HG03135 (cell line): Measurements from ENCODE around the gene CTDNEP1.

Experiments
- ATAC-seq: cut with Tn5 transposase; IDR thresholded peaks from one replicate; pipeline ENCODE4 v1.9.1; 2021; ENCODE audit warnings: mild to moderate bottlenecking, moderate library complexity; ENCODE audit not compliant: unreplicated experiment

The CTDNEP1 gene

GRCh38 chr17:7216242-7217112 is 35.1 kb downstream of the CTDNEP1 start:
- ATAC-seq = no peak

DNA sequence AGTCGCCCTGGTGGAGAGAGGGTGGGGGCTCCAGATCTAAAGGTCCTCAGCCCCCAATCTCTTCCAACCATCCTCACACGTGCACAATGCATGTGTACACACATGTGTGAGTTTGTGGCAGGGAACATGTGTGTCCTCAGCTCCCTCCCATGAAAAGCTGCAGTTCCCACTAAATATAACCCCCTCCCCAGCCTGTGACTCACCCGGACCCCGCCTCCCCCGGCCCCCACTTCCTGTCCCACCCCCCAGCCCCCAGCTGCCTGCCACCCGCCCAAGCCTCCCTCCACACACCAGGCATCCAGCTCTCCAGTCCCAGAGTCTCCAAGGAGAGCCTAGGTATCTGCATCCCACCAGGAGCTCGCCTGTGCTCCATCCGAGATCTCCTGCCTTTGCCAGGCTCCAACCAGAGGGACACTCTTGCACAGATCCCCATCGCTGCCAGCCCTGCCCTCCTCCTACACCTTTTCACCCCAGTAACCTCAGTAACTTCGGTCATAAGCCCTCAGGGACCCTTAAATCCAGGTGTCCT is 35.8 kb downstream of the CTDNEP1 start:
- no peak for ATAC-seq

GRCh38 chr17:7215136-7215638 is 36.3 kb downstream of the CTDNEP1 start:
- ATAC-seq = no peak

DNA sequence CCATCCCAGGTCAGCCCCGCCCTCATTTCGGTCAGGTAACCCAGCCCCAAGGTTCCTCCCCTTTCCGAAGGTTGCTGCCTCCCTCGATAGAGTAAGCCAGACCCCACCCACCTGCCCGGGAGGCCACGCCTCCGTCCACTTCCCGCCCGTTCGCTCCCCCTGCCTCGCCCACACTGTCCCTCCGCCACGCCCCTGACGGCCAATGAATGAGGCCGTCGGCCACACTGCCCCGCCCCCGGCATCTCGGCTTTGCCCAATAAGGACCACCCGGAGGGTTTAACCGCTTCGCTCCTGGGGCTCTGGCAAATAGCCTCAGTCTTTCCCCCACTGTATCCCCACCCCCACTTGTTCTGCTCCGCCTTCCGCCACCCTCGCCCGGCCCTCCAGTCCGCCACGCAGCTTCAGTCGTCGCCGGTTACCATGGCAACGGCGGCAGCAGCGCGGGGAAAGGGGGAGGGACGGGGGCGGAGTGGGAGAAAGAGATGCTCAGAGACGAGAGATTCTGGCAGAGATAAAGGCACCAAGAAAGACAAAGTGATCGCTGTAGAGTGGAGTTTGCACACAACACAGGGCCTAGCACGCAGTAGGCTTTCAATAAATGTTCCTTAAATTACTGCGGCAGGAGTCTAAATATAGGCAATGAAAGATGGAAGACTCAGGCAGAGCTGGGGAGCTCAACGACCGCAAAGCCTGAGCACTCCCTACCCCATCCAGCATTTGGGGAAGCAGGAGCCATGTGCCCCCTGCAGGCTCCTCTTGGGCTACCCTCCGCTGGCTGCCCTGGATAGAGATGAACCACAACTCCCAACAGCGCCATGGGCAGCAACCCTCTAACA is 37.0 kb downstream of the CTDNEP1 start:
- peak; percentile 73 for ATAC-seq

DNA sequence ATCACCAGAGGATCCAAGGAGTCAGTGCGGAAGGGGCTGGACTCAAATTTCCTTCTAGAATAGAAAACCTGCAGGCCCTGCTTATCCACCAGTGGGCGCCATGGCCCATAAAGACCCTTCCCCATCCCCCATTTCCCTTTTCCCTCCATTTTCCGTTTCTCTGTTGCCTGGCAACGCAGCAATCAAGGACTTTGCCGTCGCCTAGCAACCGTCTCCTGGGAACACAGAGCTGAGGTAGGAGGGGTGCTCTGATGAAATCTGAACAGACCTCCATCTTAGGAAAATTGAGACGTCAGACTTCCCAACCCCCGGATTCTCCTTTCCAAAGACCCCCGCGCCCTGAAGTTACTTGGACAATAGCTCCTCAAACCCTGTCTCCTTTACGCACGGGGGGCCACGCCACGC is 37.6 kb downstream of the CTDNEP1 start:
- peak; percentile 17 for ATAC-seq

DNA sequence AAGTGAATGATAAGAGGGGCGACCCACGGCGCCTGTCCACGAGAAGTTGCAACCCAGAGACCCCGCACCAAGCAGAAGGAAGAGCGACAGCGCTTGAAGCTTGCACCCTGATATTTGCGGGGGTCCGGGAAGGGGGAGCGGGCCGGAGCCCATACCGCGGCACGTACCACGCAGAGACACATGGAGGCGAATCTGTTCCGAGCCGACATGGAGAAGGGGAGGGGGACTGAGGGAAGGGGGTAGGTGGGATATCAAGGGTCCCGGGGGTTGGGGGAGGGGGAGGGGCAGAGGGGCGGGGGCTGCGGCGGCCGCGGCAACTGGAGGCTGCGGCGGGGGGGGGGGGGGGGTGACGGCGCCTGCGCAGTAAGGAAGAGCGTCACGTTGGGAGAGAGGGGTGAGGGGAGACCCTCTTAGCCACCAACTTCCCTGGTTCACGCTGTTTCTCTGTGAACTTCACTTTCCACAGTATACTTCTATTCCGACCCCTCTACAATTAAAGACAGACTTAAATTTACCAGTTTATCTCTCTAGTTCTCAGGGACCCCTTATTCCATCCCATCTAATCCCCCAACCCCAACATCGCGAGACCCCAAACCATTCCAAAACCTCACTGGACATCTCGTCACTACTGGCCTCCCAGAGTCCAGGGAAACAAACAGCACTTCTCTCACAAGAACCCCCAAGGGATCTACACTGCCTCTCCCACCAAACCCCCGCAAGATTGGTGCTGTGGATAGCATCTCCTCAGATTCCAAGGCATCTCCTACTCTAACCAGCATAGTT is 39.9 kb downstream of the CTDNEP1 start:
- no peak for ATAC-seq

DNA sequence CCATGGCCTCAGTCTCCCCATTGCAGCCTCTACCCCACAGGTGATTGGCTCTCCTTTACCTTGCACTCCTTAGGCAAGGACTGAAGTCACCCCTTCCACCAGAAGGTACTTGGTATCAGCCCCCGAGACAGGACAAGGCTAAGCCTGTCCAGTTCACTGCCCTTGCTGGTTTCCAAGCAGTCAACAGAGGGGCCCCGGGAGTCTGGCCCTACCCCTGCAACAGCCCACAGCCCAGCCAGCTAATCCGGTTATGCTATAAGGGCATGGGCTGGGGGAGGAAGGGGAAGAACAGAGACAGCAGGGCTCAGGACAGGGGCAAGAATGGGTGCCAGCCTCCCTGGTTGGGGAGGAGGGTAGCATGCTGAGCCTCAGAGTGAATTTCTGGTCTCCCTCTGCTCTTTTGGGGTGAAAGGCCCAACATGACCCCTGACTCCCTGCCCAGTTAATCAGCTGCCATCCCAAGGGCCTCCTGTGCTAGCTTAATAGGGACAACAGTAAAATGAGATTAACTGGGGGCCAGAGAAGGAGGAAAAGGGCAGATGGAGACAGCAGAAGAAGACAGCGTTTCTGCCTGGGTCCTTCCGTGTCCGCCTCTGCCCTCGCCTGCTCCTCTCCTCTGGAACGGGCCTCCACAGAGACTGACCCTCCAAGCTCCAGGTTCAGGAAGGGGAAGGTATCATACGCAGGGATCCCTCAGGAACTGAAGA is 42.6 kb downstream of the CTDNEP1 start:
- ATAC-seq = no peak

DNA sequence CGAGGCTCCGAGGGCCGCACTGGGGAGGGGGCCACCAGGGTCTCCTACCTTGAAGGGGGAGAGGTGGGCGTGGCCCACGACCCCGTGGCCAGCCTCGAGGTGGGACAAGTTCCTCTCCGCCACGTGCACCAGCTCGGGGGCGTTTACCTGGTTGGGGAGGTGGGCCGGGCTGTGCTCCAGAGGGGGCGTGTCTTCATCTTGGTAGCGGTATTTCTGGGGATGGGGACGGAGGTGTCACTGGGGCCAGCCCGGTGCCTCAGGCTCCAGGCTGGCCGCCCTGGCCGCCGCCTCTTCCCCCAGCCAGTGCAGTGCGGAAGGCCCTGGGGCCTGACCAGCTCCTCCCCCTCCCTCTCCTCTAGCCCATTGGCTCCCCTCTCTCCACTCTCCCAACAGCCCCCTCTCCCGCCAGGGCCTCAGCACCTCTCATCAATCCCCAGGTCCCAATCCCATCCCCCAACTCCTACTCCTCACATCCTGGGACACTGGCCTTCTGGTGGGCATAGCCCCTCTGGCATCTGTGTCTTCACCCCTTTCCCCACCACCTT is 43.4 kb downstream of the CTDNEP1 start:
- ATAC-seq = no peak

DNA sequence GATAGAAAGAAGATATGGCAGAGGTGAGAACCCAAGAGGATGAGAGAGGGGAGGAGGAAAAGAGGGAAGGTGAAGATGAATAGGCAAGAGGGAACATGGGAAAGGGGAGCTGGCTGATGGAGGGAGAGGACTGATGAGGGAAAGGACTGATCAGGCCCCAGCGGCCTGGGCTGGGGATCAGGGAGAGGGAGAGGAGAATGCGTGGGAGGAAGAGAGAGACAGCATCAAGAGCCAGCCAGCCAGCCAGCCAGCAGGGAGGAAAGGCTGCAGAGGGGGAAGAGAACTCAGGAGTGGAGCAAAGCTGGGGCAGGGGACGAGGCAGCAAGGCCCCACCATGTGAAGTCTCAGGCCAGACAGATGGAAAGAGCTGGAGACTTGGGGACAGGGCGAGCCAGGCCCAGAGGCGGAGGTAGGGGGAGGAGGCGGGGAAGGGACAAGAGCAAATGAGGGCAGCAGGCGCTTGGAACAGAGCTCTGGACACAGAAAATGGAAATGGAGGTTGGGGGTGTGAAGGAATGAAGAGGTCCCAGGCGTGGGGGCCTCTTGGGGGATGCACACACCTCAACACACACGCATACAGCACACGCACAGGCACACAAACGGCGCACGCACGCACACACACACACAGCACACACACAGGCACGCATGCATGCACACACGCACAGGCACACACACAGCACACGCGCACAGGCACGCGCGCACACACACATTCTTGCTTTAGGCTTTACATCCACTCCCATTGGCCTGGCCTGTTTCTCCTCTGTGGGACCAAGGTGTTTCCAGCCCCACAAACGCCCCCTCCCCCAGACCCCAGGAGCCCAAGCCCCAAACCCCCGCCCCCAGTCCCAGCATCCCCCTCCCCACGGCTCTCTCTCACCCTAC is 44.2 kb downstream of the CTDNEP1 start:
- no peak for ATAC-seq

GRCh38 chr17:7205561-7205960 is 46.0 kb downstream of the CTDNEP1 start:
- ATAC-seq = no peak

DNA sequence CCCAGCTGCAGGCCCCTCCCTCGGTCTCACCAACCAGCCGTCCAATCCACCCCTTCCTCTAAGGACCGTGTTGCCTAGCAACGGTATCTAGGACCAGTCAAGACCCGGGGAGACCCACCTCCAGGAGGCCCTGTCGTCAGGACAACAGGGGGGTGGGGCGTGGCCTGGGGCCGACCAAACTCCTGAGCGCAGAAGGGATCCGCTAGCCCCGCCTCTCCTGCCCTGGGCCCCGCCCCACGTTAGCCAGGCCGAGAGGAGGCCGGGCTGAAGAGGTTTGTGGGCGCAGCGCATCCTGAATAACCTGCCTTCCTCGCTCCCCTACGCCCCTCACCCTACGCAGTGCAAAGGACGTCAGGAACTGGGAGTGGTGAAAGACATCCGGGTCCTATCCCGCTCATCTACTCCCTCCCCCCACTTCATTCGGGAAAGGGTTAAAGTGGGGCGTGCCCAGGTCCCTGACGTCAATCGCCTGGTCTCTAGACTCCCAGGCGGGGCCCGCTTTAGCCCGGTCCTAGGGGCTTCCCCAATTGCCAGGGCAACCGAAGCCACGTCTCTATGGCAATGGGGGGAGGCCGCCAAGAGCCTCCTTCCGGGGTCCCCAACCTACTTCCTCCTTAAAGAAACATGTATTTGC is 46.6 kb downstream of the CTDNEP1 start:
- ATAC-seq = peak; percentile 86

DNA sequence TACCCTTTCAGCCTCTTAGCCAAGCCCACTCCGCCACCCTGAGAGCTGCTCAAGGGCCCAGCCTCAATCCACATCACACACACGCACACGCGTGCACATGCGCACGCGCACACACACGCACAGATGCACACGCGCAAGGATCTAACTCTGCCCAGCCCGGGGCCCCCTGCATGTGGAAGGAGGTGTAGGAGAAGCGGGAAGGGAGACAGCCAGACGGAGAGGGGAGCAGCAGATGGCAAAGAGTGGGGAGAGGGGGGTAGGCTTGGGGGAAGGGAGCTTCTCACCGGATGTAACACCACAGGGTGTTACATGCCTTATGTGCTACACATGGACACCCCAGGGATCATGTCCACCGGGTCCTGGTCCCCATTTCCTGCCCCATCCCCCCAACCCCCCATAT is 47.2 kb downstream of the CTDNEP1 start:
- ATAC-seq = no peak

- no peak for ATAC-seq
Observed at GRCh38 chr17:7203391-7203790, 48.1 kb downstream of the CTDNEP1 start.

- no peak for ATAC-seq
Observed at GRCh38 chr17:7196651-7197401, 54.7 kb downstream of the CTDNEP1 start.

DNA sequence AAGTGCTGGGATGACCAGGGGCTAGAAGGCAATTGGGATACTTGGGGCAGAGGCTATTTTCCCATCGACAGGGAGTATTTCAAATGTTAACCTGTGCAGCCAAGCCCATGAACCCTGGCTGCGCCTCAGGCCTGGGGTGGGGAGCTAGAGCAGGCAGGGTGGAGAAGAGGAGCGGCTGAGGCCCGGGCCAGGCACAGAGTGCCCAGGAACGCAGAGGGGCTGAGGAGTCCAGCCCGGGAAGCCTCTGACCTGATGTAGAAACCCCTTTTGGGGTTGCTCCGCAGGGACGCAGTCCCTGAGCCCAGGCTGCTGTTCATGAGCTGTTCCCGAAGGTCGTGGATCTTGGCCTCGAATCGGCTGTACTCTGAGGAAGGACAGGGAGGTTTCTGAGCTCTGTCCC is 55.6 kb downstream of the CTDNEP1 start:
- ATAC-seq = no peak
